Left cardiac atrium (tissue), 4 donors: ENCODE results near the gene FAM83F. TPM values are rescaled to one million over a fixed set of nuclear protein-coding genes. Genes with fewer than 3 reads are reported as not detected.

Experiments
- ATAC-seq, 2 donors: fragments of 200-7000 bp; cut with Tn5 transposase; one replicate each; pipeline ENCODE4 v1.9.1; 2020; ENCODE audit warnings: mild to moderate bottlenecking in 2 of 2, moderate library complexity in 2 of 2
- DNase-seq: peaks from one replicate; pipeline ENCODE4 v3.0.0-alpha.2; 2020
- intact Hi-C, 2 donors: fragments of 100-400 bp; cut with DNase I; formaldehyde crosslinking; loops; one replicate each; pipeline versions ENCODE4 v1.14.1 to v1.15.1; 2022 to 2023
- total RNA-seq, 2 donors: library from RNA; stranded (reverse); fragmentation: NEBNext Ultra II Directional; extraction: Animal tissue kit (Norgen Biotek cat#: 25700); gene quantifications; one replicate each; pipeline ENCODE4 v1.2.1, GENCODE V29; 2021
- donor health status: DM: no; HTN: yes; CAD: no.
- donor health status: DM: no; HTN: yes; CAD: no; lungs with severe emphysema.
- donor health status: DM: yes; HTN: yes; CAD: no.
- donor health status: Dilated cardiomyopathy.

Gene FAM83F
- total RNA-seq, 2 donors from 2014 or later = 2.2 to 2.4 TPM

DNA sequence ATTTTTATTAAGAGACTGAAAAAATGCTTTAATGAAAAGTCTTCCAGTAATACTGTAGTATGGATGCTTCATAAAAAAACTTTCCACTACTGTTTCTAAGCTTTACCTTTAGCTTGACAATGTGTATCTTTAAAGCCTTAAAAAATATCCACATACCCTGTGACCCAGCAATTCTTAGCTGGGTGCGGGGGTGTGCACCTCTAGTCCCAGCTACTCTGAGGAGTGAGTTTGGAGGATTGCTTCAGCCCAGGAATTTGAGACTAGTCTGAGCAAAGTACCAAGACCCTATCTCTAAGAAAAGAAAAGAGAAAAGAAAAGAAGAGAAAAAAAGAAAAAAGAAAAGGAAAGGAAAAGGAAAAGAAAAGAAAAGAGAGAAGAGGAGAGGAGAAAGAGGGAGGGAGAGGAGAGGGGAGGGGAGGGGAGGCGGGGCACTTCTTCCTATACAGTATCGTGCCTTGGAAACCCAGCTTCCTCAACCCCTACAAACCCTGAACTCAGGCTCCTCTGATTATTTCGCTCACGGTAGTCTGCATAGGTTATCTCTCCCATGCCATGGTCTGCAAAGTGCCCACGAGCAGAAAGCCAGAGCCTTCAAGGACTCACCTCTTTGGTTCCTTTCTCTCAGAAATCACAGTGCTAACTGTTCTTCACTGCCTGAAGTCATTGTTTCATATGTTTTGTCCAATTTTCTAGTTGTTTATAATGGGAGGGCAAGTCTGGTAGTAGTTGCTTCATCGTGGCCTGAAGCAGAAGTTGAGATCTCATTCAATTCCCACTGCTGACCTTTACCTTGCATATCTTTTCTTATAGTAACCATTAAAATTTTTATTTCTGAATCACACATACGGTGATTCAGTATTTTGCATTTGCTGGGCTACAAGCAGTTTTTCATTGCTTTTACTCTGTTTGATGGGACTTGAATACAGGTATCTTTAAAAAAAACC lies 82.2 kb downstream of the FAM83F start:
- peak in 1 of 2 donors; percentile 21 for ATAC-seq
- no peak for DNase-seq
- intact Hi-C loops = no loop called here

DNA sequence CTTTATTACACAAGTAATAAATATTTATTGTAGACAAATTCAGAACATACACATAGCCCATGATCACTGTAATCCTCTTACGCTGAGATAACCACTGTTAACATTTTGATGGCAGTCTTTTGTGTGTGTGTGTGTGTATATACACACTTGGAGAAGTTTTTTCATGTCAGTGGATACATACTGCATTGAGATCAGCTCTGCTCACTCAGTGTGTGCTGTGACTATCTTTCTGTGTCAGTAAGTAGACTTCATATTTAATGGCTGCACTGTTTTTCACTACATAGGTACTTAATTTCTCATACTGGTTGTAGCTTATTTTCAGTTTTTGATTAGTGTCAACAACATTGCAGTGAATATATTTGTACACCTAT lies 82.9 kb downstream of the FAM83F start:
- intact Hi-C loops = no loop called here
- no peak for ATAC-seq
- no peak for DNase-seq

DNA sequence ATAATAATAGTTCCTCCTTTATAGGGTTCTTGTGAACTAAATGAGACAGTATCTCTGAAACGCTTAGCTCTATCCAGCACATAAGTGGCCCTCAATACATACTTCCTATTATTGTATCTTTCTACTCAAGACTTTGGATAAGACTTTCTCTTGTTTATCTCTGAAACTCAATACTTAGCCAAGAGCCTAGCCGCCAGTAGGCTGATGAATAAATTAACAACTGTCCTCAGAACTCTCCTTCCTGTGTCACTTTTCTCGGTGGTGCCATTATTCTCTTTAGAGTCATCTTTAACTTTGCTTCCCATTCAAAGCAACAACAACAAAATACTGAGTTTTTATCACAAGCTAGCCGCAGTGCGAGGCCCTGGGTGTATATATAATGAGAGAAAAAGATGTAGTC lies 86.9 kb downstream of the FAM83F start:
- intact Hi-C loops = no loop called here
- ATAC-seq (no peak), DNase-seq (no peak)

DNA sequence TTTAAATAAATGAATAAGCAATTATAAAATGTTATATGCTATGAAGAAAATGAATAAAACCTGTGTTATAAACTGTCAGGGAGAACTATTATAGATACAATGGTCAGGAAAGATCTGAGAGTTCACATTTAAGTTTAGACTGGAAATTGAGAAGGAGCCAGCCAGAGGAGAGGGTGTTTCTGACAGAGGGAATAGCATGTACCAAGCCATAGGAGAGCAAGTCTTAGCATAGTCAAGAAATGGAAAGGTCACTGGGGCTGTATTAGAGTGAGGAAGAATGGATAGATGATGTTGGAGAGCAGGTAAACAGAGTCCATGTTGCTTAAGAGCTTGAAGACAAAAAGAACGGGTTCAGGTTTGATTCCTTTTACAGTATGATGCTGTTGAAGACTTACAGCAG lies 87.4 kb downstream of the FAM83F start:
- intact Hi-C loops = no loop called here
- DNase-seq (no peak), ATAC-seq (no peak)

DNA sequence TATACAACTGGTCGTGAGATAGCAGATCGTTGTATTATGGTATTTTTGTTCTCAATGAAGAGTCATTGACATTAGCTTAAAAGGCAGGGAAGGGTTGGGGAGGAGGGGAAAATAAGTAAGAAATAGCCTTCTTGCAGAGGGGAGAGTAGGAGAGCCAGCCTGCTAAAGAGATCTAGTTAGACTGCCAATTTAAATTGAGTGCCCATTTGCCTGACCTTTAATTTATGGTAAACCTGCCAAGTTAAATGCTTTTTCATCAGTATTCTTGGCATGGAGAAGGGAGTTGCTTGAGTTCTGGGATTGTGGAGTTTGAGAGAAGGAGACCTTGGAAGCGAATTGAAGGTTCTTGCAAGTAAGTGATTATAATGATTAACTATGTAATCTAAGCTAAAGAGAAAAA lies 89.0 kb downstream of the FAM83F start:
- ATAC-seq = no peak
- intact Hi-C loops = no loop called here

DNA sequence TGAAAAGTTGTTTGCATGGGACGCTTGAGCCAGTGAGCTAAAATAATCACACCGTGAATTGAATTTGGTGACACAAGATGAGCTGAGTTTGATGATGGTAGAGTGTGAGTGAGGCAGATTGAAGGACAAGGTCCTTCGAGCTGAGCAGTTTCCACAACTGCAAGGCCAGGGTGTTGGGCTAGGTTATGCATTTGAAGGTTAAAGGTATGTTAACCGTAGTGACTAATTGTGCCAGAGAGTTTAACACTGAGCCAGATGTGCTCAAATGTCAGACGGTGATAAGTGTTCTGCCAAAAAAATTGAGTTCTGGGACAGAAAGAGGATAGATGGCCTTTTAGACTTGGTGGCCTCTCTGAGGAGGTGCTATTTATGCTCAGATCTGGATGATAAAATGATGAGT lies 89.5 kb downstream of the FAM83F start:
- DNase-seq (no peak), ATAC-seq (no peak)
- intact Hi-C loops = no loop called here

More for the DNA sequence above, 89.0 kb downstream of the FAM83F start:
- no peak for DNase-seq

DNA sequence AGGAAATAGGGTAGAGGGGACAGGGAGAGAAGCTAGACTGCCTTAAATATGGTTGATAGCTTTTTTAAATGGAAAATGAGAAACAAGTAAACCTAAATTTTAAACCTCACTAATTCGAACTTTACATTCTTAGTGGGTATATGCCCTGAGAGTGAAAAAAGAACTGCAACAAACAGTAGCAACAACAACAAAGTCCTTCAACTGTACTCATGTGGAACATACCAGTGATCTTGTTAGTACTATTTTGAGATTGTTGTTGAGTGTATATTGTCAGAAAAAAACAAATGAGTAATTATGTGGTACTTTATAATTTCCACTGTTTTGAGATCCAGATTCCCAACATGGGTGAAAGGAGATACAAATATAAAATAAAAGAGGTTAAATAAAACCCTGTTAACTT lies 94.1 kb downstream of the FAM83F start:
- DNase-seq (no peak), ATAC-seq (no peak)
- intact Hi-C loops = no loop called here

Other genes starting within 250 kb of the FAM83F start
- not detected for gene ENTHD1, start 101.2 kb upstream of the FAM83F start, total RNA-seq
- 1 to 10 TPM; 2.1 to 3.8 TPM for gene GRAP2, start 93.9 kb upstream of the FAM83F start, total RNA-seq
- gene TMA7B, start 34.6 kb upstream of the FAM83F start, total RNA-seq = not detected
- 10 to 100 TPM; 30.6 to 39.8 TPM for gene TNRC6B, start 183.0 kb downstream of the FAM83F start, total RNA-seq